Measurements from ENCODE around the gene SGCD. TPM values are rescaled to one million over a fixed set of nuclear protein-coding genes. Genes with fewer than 3 reads are reported as not detected.

Gene SGCD
- total RNA-seq, result under 1 TPM; 0.30 to 0.43 TPM

DNA sequence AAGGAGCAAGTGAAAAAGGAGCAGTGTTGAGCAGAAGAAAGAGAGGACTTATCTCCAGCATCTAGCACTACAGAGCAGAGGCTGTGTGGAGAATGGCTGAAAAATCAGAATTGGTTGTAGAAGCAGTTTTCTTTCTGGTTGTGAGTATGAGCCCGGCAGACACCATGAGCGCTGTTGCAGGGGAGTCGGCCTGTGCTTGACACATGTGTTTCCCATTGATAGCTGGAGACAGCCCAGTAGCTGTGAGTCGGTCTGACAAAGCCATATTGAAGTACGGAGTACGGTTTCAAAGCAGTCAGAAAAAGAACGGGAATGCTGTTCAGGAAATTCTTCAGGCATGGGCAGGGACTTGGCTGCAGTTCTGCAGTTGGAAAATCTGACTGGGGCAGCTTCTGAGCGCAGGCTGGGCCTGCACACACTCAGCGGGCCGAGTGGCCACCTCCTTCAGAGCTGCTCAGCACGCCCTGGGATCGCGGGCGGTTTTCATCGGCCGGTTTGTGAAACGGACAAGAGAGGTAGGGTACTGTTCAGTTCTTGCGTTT lies at the start of gene SGCD:
Gene SGCD (plus strand): TSS at position 447 of the 542 bp plus-strand sequence.
- H3K9me3 Mint-ChIP-seq, result no peaks in the 10 kb centered on the region
- no peaks in the 10 kb centered on the region for H3K4me1 Mint-ChIP-seq
- H3K36me3 Mint-ChIP-seq, result no peaks in the 10 kb centered on the region
- no peak within 1 kb of the TSS for H3K4me3 Mint-ChIP-seq
- peaks cover 18% of the 10 kb centered on the region for H3K27me3 Mint-ChIP-seq
- no peak for ATAC-seq (ENCODE audit: low read depth)
- no peak within 1 kb of the TSS for H3K27ac Mint-ChIP-seq
- POLR2A ChIA-PET, result no interaction called here
- no peak for DNase-seq

DNA sequence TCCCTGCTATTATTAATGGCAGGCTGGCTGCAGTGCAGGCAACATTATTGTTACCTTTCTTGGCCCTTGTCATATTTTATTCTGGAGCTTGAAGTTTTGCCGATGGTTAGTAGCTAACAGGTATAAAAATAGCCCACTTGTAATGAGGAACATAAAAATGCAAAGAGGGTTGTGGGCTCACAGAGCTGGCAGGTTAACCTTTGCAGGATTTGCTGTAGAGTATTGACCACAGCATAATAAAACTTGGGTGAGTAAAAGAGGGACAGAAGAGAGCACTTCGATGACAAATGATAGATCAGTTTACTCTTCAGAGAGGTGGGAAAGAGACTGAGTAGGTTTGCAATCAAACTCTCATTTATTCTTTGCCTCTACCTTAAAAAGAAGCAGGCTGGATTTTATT lies 49.7 kb upstream of the SGCD start:
- ATAC-seq (ENCODE audit: low read depth) (no peak), DNase-seq (no peak)
- H3K9me3 Mint-ChIP-seq, result no peaks in the 10 kb centered on the region
- no peak overlapping the region for H3K4me3 Mint-ChIP-seq
- H3K27ac Mint-ChIP-seq, result no peak overlapping the region
- H3K27me3 Mint-ChIP-seq, result peaks cover 2% of the 10 kb centered on the region
- no peaks in the 10 kb centered on the region for H3K36me3 Mint-ChIP-seq
- POLR2A ChIA-PET, result no interaction called here
- H3K4me1 Mint-ChIP-seq, result no peaks in the 10 kb centered on the region

DNA sequence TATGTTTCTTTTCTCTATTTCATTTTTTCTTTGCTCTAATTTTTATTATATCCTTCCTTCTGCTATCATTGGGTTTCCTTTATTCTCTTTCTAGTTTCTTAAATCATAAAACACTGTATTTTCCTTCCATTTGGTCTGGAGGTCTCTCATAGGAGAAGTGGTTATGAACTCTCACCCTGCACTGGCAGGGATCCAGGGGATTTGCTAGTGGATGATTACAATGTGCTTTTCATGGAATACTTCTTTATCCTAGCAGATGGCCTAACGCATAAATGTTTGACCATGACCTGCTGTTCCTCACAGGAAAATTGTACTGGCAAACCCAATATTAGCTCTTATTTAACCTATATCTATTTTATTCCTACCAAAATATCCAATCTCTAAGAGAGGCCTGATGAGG lies 31.5 kb upstream of the SGCD start:
- Mint-ChIP-seq H3K9me3 (peaks cover 2% of the 10 kb centered on the region), H3K27me3 (peaks cover 3% of the 10 kb centered on the region), H3K27ac (no peak overlapping the region), H3K4me3 (no peak overlapping the region), H3K4me1 (no peaks in the 10 kb centered on the region), H3K36me3 (no peaks in the 10 kb centered on the region)
- no peak for ATAC-seq (ENCODE audit: low read depth)
- POLR2A ChIA-PET, result no interaction called here
- no peak for DNase-seq

DNA sequence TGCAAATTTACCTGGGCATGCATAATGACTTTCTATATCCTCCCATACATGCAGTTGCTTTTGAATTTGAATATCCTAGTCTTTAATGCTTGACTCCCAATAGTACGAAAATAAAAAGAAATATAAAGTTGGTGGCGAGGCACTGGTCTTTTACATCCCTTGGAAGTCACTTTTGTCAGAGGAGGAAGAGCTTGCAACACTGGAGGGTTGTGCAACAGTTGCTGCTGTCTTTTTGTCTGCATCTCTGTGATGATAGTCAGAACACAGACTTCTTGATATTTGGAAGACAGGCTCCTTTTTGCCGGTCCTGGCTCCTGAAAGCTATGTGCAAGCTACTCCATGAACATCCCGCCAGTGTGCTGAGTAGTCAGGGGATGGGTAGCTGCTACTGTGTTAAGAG lies 16.8 kb upstream of the SGCD start:
- Mint-ChIP-seq H3K4me3 (no peak overlapping the region), H3K4me1 (no peaks in the 10 kb centered on the region), H3K27ac (no peak overlapping the region), H3K27me3 (no peaks in the 10 kb centered on the region), H3K9me3 (peaks cover 3% of the 10 kb centered on the region), H3K36me3 (no peaks in the 10 kb centered on the region)
- ATAC-seq (ENCODE audit: low read depth), result no peak
- no peak for DNase-seq
- POLR2A ChIA-PET, result no interaction called here

DNA sequence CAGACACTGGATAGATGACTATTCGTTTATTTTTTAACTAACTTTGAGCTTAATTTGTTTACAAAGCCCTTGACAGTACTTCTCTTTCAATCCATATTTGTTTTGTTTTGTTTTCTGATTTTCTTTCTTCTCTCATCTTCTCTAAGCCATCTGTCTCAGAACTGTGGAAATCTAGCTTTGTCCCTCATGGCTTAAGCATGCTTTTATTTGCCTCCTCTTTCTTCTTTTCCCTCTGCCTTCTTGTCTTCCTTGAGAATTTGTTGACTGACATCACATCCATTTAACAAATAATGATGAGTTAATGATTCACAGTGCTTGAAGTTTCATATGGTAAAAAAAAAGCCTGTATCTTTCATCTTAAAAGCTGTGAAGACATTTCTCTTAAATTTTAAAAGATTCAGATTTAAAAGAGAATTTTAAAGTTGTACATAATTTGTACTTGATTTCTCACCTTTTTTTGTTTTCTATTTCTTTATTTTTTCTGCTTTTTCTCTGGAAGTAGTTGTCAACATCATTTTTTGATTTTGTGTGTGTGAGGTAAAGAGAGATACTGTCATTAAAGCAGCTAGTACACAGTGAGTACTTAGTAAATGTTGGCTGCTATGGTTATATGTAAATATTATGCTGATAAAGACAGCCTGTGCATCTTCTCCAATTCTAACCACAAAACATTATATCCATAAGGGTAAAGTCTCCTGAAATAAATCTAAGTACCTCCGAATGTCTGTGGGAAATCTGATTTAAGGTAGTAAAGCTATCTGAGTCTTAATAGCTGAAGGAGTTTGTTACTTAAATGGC lies 13.9 kb upstream of the SGCD start:
- Mint-ChIP-seq H3K9me3 (peaks cover 3% of the 10 kb centered on the region), H3K36me3 (no peaks in the 10 kb centered on the region), H3K4me3 (no peak overlapping the region), H3K4me1 (no peaks in the 10 kb centered on the region), H3K27me3 (no peaks in the 10 kb centered on the region), H3K27ac (no peak overlapping the region)
- POLR2A ChIA-PET, result no interaction called here
- DNase-seq (no peak), ATAC-seq (ENCODE audit: low read depth) (no peak)

DNA sequence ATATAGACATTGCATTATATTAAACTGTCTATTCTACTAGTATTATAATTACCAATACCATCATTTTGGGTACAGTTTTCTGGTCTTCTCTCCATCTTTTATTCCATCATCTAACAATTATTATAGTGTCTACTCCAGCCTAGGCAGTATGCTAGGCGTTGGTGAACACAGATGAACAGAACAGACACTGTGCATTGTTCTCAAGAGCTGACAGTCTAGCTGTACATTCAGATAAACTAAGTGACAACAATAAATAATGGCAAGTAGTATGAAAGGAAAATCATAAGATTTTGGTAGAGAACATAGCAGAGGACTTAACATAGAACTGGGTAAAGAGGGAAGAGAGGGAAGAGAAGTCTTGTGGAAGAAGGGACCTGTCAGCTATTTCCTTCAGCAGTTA lies 12.5 kb upstream of the SGCD start:
- Mint-ChIP-seq H3K27ac (no peak overlapping the region), H3K4me3 (no peak overlapping the region), H3K36me3 (no peaks in the 10 kb centered on the region), H3K9me3 (no peaks in the 10 kb centered on the region), H3K27me3 (no peaks in the 10 kb centered on the region), H3K4me1 (no peaks in the 10 kb centered on the region)
- ATAC-seq (ENCODE audit: low read depth) (no peak), DNase-seq (no peak)
- POLR2A ChIA-PET, result no interaction called here

DNA sequence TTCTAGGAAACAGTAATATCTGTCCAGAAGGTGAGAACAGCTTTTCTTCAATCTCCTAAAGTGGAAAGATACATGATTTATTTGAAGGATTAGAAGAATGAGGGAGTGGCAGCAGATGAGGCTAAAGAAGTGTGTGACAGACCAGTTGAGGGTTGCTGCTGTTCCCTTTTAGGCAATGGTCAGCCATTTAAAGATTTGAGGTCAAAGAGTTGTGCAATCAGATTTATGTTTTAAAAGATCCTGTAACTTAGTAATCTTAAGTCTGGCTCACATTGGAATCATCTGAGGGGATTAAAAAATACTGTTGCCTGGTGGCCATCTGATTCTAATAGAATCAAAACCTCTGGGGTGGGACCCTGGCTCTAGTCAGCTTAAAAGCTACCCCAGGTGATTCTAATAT lies 4.3 kb upstream of the SGCD start:
- no peak overlapping the region for H3K27ac Mint-ChIP-seq
- ATAC-seq (ENCODE audit: low read depth) (no peak), DNase-seq (no peak)
- no peak overlapping the region for H3K4me3 Mint-ChIP-seq
- no peaks in the 10 kb centered on the region for H3K4me1 Mint-ChIP-seq
- POLR2A ChIA-PET, result no interaction called here
- no peaks in the 10 kb centered on the region for H3K36me3 Mint-ChIP-seq
- peaks cover 16% of the 10 kb centered on the region for H3K27me3 Mint-ChIP-seq
- H3K9me3 Mint-ChIP-seq, result no peaks in the 10 kb centered on the region

DNA sequence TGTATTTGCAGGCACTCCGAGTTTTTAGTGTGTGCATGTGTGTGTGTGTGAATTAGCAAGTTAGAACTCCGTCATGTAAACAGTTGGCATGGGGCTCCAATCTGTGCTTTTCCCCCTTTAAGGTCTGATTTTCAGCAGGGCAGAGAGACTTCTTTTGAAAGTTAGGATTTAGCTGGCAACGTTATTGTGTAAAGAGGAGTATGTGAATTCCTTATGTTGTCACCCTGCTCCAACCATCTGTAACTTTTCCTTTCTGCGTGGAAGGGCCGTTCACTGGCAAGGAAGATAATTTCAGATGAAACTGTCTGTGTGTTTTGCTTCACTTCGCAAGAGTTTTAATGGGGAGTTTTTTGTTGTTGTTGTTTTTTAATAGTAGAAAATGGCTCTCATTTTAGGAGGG lies 332 bp downstream of the SGCD start:
- no peak for ATAC-seq (ENCODE audit: low read depth)
- POLR2A ChIA-PET, result no interaction called here
- H3K4me1 Mint-ChIP-seq, result no peaks in the 10 kb centered on the region

DNA sequence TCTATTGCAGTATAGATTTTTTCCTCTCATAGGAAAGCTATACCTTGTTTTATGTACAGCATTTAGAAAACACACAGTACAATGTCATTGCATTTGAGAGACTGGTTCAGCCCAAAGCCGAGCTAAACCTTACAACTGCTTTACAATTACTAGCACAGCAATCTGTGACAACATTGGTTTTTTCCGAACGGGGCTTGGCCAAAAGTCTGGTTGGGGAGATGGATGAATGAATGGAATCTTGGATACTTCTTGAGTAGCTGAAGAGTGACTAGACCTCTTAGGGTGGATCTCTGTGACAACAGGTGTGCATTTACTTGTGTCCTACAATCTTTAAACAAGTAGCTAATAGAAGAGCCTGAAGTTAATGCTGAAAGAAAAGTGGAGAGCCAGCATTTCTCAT lies 1.2 kb downstream of the SGCD start:
- POLR2A ChIA-PET, result no interaction called here
- Mint-ChIP-seq H3K9me3 (no peaks in the 10 kb centered on the region), H3K27me3 (peaks cover 18% of the 10 kb centered on the region), H3K27ac (no peak overlapping the region), H3K36me3 (no peaks in the 10 kb centered on the region), H3K4me1 (no peaks in the 10 kb centered on the region), H3K4me3 (no peak overlapping the region)
- no peak for ATAC-seq (ENCODE audit: low read depth)
- no peak for DNase-seq

More for the DNA sequence above, 332 bp downstream of the SGCD start:
- no peak overlapping the region for H3K4me3 Mint-ChIP-seq
- H3K36me3 Mint-ChIP-seq, result no peaks in the 10 kb centered on the region
- DNase-seq, result no peak
- H3K27me3 Mint-ChIP-seq, result peaks cover 18% of the 10 kb centered on the region
- H3K9me3 Mint-ChIP-seq, result no peaks in the 10 kb centered on the region
- no peak overlapping the region for H3K27ac Mint-ChIP-seq

DNA sequence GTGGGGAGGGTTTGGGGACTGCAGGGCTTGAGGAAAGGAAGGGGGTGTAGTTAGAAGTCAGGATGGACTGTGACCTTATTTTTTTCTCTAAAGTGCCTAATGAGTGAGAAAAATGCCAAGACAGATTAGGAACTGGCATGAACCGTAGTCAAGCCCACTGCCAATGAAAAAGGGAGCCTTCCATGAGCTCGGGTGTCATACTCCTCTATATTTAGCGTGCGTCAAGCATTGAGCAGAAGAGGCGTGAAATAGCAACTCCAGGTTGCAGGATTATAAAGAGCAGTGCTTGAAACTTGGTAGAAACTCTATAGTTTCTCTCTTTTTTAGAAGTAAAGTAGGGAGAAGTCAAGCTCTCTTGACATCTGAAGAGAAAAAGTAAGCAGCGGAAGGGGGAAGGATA lies 1.8 kb downstream of the SGCD start:
- Mint-ChIP-seq H3K4me3 (no peak overlapping the region), H3K36me3 (no peaks in the 10 kb centered on the region), H3K27ac (no peak overlapping the region), H3K27me3 (peaks cover 18% of the 10 kb centered on the region), H3K4me1 (no peaks in the 10 kb centered on the region), H3K9me3 (no peaks in the 10 kb centered on the region)
- DNase-seq, result no peak
- POLR2A ChIA-PET, result no interaction called here
- ATAC-seq (ENCODE audit: low read depth), result no peak

DNA sequence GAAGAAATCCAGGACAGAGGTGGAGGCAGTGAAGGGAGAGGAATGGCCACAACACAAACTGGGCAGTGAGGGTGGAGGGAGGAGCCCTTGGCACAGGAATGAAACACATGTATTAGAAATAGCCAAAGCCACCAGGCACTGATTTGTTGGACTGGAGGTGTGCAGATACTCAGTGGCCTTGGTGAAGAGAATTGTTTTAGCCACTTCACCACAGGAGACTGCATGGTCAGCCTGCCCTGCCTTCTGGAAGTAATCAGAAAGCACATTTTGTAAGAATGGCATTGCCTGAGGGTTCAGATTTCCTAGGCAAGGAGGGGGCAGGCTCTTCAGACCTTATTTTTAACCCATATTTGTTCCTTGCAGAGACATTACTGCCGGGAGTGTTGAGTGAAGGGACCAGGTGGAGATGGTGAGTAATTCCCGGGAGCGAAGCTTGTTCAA lies 2.2 kb downstream of the SGCD start:
- Mint-ChIP-seq H3K4me3 (no peak overlapping the region), H3K36me3 (no peaks in the 10 kb centered on the region), H3K4me1 (no peaks in the 10 kb centered on the region), H3K27me3 (peaks cover 18% of the 10 kb centered on the region), H3K9me3 (no peaks in the 10 kb centered on the region), H3K27ac (no peak overlapping the region)
- DNase-seq (no peak), ATAC-seq (ENCODE audit: low read depth) (no peak)
- POLR2A ChIA-PET, result no interaction called here

DNA sequence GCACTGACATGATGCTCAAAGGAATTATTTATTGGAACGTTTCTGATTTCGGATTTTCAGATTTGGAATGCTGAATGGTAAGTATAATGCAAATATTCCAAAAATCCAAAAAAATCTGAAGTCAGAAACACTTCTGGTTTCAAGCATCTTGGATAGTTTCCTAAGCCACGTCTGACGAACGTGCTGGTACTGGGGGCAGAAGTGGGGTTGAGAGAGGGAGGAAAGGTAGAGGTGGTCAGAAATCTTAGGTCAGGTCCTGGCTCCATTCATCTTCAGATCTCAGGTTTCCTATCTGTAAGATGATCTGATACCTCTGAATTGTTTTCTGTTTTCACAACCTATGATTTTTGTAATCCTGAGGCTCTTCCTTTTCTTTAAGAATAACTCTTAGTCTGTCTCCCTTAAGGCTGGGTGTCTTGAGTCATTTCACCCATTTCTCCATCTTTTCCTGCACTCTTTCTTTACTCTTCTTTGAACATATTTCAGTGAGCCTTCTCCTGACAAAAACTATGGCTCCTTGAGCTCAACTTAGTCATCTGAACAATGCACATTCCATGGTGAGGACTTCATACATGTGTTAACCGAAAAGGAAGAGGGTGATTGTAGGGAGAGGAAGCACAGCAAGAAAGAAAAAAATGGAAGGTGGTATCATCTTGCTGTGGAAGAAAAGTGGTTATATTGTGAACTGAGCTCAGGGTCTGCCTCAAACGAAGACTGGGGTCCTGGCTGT lies 3.3 kb downstream of the SGCD start:
- no peaks in the 10 kb centered on the region for H3K4me1 Mint-ChIP-seq
- H3K36me3 Mint-ChIP-seq, result no peaks in the 10 kb centered on the region
- no peak overlapping the region for H3K4me3 Mint-ChIP-seq
- ATAC-seq (ENCODE audit: low read depth), result no peak
- H3K9me3 Mint-ChIP-seq, result no peaks in the 10 kb centered on the region
- POLR2A ChIA-PET, result no interaction called here
- no peak for DNase-seq
- no peak overlapping the region for H3K27ac Mint-ChIP-seq
- H3K27me3 Mint-ChIP-seq, result peaks cover 18% of the 10 kb centered on the region

DNA sequence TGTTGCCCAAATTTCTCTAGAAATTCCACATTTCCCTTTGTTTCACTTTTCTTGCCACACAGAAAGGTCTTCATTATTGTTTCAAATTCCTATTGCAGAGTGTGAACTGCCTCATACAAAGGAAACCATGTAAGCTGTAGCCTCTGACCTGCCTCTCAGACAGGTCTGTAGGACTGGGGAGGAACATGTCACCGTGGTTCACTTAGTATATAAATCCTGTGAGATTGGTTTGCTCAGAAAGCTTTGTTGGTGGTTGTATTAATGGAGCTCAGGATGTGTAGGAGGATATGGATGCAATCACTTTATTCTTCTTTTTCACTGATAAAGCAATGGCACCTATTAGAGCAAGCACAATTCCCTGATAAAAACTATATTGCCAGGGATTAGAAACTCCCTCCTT lies 4.2 kb downstream of the SGCD start:
- H3K4me3 Mint-ChIP-seq, result no peak overlapping the region
- H3K36me3 Mint-ChIP-seq, result no peaks in the 10 kb centered on the region
- H3K4me1 Mint-ChIP-seq, result no peaks in the 10 kb centered on the region
- ATAC-seq (ENCODE audit: low read depth) (no peak), DNase-seq (no peak)
- peaks cover 12% of the 10 kb centered on the region for H3K27me3 Mint-ChIP-seq
- H3K27ac Mint-ChIP-seq, result no peak overlapping the region
- no peaks in the 10 kb centered on the region for H3K9me3 Mint-ChIP-seq
- POLR2A ChIA-PET, result no interaction called here

DNA sequence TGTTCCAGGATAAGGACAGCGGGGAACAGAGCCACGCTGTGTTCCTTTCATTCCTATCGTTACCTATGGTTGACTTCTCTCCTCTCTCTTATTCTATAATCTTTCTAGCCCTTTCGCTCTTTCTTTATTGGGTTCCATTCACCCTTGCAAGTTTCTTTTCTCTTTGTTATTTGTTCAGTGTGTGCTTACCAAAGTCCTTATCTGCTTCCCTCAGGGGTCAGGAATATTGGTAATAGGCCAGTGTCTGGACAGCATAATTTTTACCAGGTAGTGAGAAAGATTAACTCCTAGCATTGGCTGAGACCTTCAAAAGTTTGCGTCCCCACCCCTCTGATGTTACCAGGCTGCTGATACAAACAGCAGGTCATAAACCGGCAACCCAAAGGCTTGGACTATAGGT lies 4.9 kb downstream of the SGCD start:
- Mint-ChIP-seq H3K27ac (no peak overlapping the region), H3K4me3 (no peak overlapping the region), H3K9me3 (no peaks in the 10 kb centered on the region), H3K27me3 (peaks cover 8% of the 10 kb centered on the region), H3K4me1 (no peaks in the 10 kb centered on the region), H3K36me3 (no peaks in the 10 kb centered on the region)
- POLR2A ChIA-PET, result no interaction called here
- no peak for ATAC-seq (ENCODE audit: low read depth)
- no peak for DNase-seq

Measured in activated naive CD8-positive, alpha-beta T cell treated with anti-CD3 and anti-CD28 coated beads, Interleukin-2, amount 10 ng/mL, durations not matched to agents 7 days and 5 days (primary cell).